Measurements from ENCODE around the gene MLYCD.

GRCh38 chr16:83940119-83940518 lies 41.2 kb downstream of the MLYCD start:
- TF ChIP-seq POLR2A (IDR thresholded peaks at IDR 0.05) (no peak), CTCF (IDR thresholded peaks at IDR 0.05) (no peak)

All from right lobe of liver (tissue), 4 donors.